Activated CD4-positive, alpha-beta T cell treated with anti-CD3 and anti-CD28 coated beads, Interleukin-2, amount 50 U/mL, for 24 hours (primary cell): Measurements from ENCODE around the gene METTL15.
"Not testable (repeated sequence)": the region's sequence is repeated elsewhere in the genome, so short reads cannot be mapped to it uniquely, and the experiment has no call there.

Source experiments
- DNase-seq, 2 donors: peaks; one replicate each; pipeline ENCODE4 v3.0.0-alpha.2; 2020; ENCODE audit warnings: low read depth in 1 of 2, low spot score in 1 of 2

METTL15 gene

DNA sequence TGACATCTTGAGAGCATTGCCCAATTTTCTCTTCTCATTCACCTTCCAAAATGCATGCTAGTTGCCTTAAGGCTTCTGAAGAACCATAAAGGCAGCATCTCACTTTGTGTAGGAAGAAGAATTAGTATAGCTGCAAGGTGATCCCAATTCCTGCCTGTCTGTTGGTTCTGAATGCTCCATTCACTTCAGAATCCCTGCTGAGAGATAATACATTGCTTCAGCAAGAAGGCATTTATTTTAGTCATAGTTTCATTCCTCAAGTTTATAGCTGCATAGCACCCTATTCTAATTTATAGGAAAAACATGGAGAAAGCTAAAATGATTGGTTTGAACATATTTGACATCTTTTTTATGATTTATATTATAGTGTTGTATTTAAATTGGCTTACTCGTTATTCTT is 181.3 kb downstream of the METTL15 start:
- no peak for DNase-seq

DNA sequence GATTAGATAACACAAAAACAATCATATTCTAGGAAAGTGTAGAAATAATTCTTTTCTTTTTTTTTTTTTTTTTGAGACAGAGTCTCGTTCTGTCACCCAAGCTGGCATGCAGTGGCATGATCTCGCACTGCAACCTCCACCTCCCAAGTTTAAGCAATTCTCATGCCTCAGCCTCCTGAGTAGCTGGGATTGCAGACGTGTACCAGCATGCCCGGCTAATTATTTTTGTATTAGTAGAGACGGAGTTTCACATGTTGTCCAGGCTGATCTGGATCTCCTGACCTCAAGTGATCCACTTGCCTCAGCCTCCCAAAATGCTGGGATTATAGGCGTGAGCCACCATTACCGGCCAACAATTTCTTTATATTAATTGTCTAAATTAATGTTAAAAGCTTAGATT is 182.8 kb downstream of the METTL15 start:
- not testable (repeated sequence) for DNase-seq

DNA sequence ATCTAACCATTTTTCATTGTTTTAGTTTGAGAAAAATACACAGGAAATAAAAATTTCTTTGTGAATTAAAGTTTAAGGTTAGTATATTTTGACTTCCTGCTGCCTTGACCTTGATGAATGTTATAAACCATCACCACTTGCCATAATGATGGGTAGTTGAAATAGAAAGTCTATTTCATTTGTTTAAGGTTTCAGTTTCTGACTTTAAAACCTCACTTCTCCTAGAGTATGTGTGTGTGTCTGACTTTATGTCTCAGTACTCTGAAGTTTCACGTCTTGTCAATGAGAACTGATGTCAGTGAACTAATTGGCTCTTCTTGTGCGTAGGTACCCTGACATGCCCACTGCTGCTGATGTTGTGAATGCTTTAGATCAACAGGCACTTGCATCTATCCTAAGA is 188.2 kb downstream of the METTL15 start:
- no peak for DNase-seq

DNA sequence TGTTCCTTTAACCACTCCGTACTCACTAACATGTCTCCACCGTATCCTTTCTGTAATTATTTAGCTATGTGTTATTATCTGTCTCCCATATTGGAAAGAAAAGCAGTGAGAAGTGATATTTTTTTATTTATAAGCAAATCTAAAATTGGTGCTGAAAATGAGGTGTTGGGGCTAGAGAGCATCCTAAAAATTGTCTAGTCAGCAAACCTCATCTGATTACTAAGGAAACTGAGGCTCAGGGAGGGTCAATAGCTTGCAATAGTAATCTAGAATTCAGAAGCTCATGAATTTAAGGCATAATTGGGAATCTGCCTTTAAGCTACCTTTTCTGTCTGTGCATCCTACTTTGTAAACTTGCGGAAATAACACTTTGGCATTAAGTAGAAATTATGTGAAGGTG is 190.0 kb downstream of the METTL15 start:
- no peak for DNase-seq

DNA sequence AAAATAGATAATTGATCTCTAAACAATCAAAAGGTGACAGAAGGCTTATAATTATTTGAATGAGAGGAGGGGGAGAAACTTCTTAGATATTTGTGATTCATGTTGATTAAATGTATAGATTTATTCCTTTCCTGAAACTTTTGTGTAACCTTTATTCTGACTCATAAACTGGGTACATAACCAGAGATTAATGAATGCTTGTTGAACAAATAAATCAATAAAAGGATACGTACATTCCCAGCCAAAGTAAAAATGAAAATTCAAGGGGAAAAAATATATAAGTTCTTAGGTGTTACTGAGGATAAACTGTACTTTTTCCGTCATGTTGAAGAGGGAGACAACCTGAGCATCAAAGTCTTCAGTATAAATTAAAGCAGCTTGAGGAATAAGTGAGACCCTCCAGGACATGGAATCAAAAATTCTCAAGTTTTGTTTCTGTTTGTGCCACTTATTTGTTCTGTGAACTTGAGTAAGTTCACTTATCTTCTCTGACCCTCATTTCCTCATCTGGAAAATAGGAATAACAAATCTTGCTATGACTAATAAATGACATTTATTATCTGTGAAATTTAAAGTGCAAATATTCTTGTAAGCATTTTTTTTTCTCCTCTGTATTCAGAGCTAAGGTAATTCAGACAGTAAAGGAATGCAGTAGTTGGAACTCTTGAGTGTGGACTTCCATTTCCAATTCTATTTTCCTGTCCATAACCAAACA is 195.4 kb downstream of the METTL15 start:
- DNase-seq: no peak

DNA sequence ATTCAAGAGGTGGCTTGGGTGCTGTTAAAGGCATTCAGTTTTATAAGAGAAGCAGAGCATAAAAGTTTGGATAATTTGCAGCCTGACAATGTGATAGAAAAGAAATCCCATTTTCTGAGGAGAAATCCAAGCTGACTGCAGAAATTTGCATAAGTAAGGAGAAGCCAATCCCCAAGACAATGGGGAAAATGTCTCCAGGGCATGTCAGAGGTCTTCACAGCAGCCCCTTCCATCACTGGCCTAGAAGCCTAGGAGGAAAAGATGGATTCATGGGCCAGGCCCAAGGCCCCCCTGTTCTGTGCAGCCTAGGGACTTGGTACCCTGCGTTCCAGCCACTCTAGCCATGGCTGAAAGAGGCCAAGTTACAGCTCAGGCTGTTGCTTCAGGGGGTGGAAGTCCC is 207.3 kb downstream of the METTL15 start:
- DNase-seq: no peak

DNA sequence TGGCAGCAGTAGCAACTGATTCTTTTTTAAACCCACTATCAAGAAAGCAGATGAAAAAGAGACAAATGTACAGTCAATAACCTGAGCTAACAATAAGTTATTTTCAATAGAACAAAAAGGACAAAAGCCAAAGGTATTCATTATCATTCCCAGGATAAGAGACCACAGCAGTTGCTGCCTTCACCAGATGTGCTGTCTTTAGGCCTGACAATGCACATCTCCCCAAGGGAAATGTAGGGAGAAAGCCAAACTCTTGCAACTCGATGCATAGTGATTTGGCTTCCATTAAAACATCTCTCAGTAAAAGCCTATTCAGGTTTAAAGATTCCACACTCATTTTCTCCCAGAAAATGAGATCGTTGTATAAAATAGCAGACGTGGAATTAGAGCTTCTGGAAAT is 210.7 kb downstream of the METTL15 start:
- no peak for DNase-seq

DNA sequence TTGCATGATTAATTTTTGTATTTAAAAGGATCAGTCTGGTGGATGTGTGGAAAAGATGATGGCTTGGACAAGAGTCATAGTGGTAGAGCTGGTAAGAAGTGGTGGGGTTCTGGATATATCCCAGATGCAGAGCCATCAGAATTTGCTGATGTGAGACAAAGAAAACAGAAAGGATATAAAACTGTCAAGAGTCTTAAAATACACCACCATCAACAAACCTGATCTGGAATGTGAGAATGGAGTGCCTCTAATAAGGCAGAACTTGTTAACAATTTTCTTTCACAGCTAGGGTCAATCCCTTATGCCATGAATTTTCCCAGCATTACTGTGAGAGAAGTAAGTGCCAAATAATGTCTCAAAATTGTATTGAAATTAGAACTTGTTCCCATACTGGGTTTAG is 215.4 kb downstream of the METTL15 start:
- no peak for DNase-seq

DNA sequence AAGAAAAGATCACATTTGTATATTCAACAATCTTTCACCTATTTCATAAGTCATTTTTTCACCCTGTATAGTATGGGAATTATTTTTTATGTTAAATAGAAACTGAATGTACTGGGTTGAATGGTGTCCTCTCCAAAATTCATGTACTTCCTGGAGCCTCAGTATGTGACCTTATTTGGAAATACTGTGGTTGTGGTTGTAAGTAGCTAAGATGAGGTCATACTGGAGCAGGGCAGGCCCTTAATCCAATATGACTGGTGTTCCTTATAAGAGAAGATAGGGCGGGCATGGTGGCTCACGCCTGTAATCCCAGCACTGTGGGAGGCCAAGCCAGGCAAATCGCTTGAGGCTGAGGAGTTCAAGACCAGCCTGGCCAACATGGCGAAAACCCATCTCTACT is 224.2 kb downstream of the METTL15 start:
- not testable (repeated sequence) for DNase-seq

DNA sequence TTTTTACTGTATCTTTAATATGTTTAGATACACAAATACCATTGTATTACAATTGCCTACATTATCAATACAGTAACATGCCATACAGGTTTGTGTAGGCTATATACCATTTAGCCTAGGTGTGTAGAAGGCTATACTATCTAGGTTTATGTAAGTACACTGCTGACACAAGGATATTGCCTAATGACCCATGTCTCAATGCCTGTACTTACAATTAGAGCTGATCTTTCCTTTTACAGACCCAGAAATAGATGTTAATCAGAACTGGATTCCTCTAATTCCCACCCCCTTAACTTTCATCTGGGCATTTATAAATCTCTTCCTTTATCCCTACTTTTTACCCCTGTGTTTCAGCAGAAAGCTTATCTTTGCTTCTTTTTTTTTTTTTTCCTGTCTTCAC is 229.5 kb downstream of the METTL15 start:
- no peak for DNase-seq

DNA sequence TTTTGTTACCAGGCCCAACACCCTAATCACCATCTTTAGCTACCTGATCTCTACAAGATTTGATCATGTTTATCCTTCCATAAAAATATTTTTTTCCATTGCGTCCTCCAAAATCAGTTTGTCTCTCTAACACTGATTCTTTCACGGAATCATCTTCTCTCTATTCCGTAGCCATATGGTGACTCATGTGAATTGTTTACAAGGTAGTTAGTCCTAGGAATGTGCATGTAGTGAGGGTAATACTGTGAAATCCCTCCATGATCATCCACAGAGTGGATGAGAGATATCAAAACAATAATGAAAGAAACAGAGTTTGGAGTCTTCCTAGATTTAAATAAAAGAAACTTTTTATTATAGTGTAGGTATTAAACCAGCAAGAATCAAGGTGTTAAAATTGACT is 230.2 kb downstream of the METTL15 start:
- DNase-seq: no peak

DNA sequence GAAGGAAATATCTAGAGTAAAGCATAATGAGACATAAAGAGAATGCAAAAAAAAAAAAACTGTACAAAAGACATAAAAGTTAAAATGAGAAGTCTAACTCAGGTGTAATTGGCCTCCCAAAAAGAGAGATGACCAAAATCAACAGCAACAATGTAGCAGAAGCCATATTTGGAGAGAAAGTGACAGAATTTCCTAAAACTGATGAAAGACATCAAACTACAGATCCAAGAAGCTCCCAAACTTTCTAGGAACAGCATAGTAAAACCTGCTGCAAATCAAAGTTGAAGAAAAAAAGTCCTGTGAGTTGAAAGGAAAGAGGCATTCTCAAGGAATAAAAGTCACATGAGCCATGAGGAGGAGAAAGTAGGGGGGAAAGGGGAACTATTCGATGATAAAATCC is 231.3 kb downstream of the METTL15 start:
- DNase-seq: no peak

DNA sequence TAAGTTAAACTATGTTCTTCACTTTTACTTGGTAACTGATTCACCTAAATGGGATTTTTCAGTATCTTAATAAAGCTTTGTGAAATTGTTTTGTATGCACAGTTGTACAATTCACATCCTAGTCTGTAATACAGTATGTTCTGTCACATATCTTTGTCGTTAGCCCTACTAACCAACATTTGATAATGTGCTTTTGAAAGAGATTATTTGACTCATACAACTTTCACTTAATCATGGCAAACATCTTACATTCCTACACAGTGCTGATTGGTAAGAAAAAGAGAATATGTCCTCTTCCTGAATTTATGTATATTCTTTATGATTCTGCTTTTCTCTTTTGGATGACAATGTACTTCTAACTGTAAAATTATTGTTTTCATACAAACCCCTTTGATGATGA is 234.5 kb downstream of the METTL15 start:
- no peak for DNase-seq

DNA sequence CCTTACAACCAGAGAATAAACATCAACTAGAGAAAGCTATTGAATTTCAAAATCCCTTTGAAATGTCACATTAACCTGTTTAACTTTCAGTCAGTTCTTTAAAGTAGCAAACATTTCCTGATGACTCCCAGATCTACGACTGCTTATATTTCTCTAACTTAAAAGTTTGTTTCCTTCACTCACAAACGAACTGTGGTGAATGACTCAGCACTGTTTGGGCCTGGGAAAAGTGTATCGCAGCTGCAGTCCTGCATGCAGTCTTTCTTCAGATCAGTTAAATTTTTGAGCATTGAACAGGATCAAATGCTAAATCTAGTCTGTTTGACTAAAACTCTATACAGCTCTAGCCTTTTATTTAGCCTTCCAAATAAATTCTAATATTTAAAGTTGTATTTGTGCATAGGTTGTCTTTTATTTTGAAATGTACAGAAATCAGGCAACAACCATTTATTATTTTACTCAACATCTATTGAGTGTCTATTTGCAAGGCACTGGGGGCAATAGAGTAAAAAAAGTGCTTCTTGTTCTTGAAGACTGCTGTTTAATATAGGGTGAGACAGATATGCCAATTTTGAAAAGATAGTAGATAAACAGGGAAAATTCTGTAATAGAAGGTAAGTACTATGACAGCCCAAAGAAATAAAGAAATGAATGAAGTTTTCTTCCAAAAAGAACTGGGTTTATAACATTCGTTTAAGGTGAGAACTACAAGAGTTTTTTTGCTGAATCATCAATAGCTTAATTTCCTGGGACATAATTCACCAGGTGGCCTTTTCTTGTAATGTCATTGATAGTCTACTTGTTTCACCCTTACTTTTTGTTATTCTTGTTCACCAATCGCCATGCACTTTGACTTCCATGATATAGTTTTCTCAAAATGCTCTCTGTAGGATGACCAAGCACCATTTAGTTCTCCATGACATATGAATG is 235.4 kb downstream of the METTL15 start:
- no peak for DNase-seq

DNA sequence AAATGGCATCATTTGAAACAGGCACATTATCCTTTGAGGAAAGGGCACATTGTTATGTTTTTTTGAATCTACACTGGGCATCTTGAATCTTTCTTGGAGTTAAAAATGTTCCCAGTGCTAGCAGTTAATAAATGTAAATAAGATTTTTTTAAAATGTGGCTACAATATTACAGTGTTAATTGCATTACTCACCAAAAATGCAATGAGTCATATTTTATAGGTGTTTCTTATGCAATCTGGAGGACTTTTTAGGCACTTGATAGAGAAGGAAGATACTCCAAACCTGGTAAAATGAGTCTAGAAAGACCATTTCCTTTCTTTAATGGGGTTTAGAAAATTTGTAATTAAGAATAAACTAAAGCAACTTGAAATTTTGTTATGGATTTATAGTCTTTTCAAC is 238.0 kb downstream of the METTL15 start:
- DNase-seq: no peak

DNA sequence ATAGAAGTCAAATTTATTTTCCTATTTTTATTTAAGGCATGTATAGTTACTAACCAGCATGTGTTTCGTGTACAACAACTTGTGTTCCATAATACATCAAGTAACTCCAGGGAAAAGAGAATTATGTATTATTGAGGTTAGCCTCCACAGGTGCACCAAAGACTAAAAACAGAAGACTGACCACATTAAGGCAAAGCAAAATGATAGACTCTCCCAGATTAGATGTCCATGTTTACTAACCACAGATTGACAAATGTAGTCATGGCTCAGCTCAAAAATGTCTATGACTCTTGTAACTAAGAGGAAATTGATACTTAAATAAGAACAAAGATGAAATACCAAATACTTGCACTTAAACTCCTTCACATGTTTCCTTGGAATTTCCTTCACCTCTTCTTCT is 238.5 kb downstream of the METTL15 start:
- no peak for DNase-seq

DNA sequence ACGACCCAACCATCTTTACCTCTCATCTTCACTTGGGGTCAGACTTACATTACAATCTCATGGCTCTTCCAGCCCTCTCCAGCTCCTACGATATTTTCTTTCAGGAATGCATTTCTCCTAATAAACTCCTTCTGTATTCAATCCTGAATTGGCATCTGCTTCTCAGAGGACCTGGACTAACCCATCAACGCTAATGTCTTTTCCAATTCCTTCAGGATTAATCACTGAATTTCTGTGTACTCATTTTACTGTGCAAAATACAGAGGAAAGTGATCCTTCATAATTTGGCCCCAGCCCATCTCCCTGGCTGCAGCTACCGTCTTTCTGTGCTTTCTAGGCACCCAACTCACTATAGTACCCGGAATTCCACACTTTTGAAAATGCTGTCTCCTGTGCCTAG is 239.2 kb downstream of the METTL15 start:
- no peak for DNase-seq

DNA sequence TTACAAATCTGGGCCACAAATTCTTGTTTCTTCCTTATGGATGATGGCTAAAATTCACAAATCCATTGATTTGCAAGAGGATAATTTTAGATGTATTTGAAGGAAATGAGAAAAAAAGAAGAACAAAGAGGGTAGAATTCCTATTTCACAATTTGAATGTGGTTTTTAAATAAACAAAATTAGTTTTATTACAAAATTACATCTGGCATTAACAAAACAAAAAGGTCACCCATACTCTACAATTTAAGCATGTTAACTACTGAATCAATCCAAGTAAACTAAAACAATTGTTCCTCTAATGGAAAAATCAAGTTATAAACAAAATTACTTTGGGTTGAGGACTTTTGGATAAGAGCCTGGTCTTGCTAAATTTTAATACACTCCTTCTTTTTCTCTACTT is 242.0 kb downstream of the METTL15 start:
- DNase-seq: no peak

DNA sequence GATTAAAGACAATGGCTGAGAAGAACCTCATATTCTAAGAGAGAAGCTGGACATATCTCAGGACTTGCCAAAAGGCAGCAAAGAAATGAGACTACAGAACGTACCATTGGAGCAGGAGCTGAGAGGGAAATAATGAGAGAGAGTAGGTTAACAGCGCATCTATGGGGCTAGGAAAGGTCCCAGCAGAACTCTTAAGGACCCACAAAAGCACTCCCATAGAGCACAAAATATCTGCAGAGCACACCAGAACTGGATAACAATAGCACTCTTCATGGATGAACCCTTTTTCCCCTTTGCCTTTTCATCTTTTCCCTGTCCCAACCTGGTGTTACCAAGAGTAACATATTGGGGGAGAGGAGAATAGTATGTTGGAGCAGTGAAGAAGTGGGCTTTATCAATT is 245.8 kb downstream of the METTL15 start:
- no peak for DNase-seq

DNA sequence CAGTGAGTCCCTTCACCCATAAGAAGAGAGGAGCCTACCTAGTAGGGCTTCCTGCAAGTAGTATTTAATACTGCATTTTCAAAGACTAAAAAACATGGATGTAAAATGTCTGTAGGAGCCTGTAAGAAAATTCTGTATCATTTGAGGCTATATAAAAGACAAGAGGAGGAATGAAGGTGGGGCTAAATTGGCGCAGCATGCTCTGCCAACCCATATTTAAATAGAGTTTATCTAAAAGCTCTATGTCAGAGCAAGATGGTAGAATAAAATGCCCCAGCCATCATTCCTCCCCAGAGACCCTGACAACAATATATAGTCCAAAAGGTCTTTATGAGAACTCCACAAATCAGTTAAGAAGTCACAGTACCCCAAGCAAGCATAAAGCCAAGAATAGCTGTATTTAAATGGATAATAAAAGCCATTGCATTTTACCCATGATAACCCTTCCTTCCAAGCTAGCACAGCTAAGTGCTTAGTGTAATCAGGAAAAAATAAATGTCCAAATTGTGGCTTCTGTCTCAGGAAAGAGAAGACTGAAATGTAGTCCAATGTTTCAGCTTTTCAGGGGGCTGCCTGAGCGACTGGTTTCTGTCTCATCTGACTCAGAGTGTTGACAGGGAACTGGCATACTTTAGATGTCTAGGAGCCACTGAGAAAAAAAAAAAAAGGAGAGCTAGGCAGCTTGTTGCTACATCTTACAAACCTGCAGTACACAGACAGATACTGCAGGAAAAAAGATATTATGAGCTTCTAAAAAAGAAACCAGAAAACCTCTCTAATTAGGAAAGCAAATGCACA is 258.6 kb downstream of the METTL15 start:
- DNase-seq: no peak

DNA sequence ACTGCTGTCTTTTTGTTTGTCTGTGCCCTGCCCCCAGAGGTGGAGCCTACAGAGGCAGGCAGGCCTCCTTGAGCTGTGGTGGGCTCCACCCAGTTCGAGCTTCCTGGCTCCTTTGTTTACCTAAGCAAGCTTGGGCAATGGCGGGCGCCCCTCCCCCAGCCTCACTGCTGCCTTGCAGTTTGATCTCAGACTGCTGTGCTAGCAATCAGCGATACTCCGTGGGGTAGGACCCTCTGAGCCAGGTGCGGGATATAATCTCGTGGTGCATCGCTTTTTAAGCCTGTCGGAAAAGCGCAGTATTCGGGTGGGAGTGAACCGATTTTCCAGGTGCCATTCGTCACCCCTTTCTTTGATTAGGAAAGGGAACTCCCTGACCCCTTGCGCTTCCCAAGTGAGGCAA is 269.9 kb downstream of the METTL15 start:
- not testable (repeated sequence) for DNase-seq
